ENCODE results near the gene POLRMT.

- TF ChIP-seq, protein P1, sequence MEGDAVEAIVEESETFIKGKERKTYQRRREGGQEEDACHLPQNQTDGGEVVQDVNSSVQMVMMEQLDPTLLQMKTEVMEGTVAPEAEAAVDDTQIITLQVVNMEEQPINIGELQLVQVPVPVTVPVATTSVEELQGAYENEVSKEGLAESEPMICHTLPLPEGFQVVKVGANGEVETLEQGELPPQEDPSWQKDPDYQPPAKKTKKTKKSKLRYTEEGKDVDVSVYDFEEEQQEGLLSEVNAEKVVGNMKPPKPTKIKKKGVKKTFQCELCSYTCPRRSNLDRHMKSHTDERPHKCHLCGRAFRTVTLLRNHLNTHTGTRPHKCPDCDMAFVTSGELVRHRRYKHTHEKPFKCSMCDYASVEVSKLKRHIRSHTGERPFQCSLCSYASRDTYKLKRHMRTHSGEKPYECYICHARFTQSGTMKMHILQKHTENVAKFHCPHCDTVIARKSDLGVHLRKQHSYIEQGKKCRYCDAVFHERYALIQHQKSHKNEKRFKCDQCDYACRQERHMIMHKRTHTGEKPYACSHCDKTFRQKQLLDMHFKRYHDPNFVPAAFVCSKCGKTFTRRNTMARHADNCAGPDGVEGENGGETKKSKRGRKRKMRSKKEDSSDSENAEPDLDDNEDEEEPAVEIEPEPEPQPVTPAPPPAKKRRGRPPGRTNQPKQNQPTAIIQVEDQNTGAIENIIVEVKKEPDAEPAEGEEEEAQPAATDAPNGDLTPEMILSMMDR (IDR thresholded peaks at IDR 0.05; ENCODE audit: low read depth, low read length, missing input control) = no peak
- no peak for TF ChIP-seq RXRA (IDR thresholded peaks at IDR 0.05)
- no peak for TF ChIP-seq RAD21 (IDR thresholded peaks at IDR 0.05)
- TF ChIP-seq REST (IDR thresholded peaks at IDR 0.05) = no peak
- no peak for TF ChIP-seq SP1 (IDR thresholded peaks at IDR 0.05)
- TF ChIP-seq ZBTB33 (IDR thresholded peaks at IDR 0.05) = no peak
- TF ChIP-seq TAF1 (conservative IDR thresholded peaks at IDR 0.05) = no peak
- no peak for TF ChIP-seq YY1 (IDR thresholded peaks at IDR 0.05)
- no peak for TF ChIP-seq MAX (IDR thresholded peaks at IDR 0.05)
- TF ChIP-seq HNF4G (IDR thresholded peaks at IDR 0.05) = no peak
- TF ChIP-seq NR2F2 (IDR thresholded peaks at IDR 0.05) = no peak
- no peak for TF ChIP-seq EGR1 (IDR thresholded peaks at IDR 0.05; ENCODE audit: low read depth in 2 of 2)
- no peak for TF ChIP-seq GABPA (IDR thresholded peaks at IDR 0.05 in 1 of 2, conservative IDR thresholded peaks at IDR 0.05 in 1 of 2)
These were observed 23.1 kb downstream of the POLRMT start for GRCh38 chr19:610071-610800.

All from liver (tissue), 3 donors.